PC-3 (cell line): ENCODE measurements around the gene CLEC1B. TPM values are rescaled to one million over a fixed set of nuclear protein-coding genes. Genes with fewer than 3 reads are reported as not detected.

Experiments used
- ATAC-seq: fragments of 200-7000 bp; cut with Tn5 transposase; 2 replicates; pipeline ENCODE4 v1.9.1; 2020; ENCODE audit warnings: mild to moderate bottlenecking, moderate library complexity
- BruUV-seq: library from RNA; stranded (reverse); fragments of 400-500 nt; replicated peaks from 2 replicates; lab custom pipeline; 2021; lab: Mats Ljungman, UMichigan
- CTCF ChIA-PET: fragments of 300-600 bp; sonication (Branson Sonifier 250); formaldehyde crosslinking; loops from one replicate; lab custom pipeline; 2022; ENCODE audit warnings: antibody characterized with exemption; lab: Charles Lee
- POLR2A ChIA-PET: fragments of 300-600 bp; sonication (Branson Sonifier 250); formaldehyde crosslinking; loops from one replicate; lab custom pipeline; 2022; ENCODE audit warnings: antibody characterized with exemption; ENCODE audit not compliant: unreplicated experiment; lab: Charles Lee
- DNase-seq: peaks from one replicate; pipeline ENCODE4 v3.0.0-alpha.2; 2015
- H2AFZ ChIP-seq: fragments of 300-600 bp; sonication (generic); 2 replicates; pipeline ENCODE4 v1.6.0; 2016; ENCODE audit warnings: antibody characterized with exemption, low read length
- H3F3A ChIP-seq: fragments of 300-600 bp; sonication (generic); one replicate; pipeline ENCODE4 v1.6.0; 2017; ENCODE audit warnings: antibody characterized with exemption, low read length, control low read depth, mild to moderate bottlenecking; ENCODE audit not compliant: unreplicated experiment
- H3K27ac ChIP-seq: fragments of 300-600 bp; sonication (generic); 2 replicates; pipeline ENCODE4 v1.5.1; 2016; ENCODE audit warnings: mild to moderate bottlenecking, low read length
- H3K27me3 ChIP-seq: fragments of 300-600 bp; sonication (generic); 2 replicates; pipeline ENCODE4 v1.6.1; 2016; ENCODE audit warnings: low read length, mixed read lengths
- H3K36me3 ChIP-seq: fragments of 300-600 bp; sonication (generic); 2 replicates; pipeline ENCODE4 v1.6.1; 2016; ENCODE audit warnings: low read depth, mixed run types, low read length, mixed read lengths
- H3K4me1 ChIP-seq: fragments of 300-600 bp; sonication (generic); 2 replicates; pipeline ENCODE4 v1.5.1; 2016; ENCODE audit warnings: low read length; ENCODE audit not compliant: insufficient read depth
- H3K4me2 ChIP-seq: fragments of 300-600 bp; sonication (generic); 2 replicates; pipeline ENCODE4 v1.6.0; 2016; ENCODE audit warnings: low read length
- H3K4me3 ChIP-seq: fragments of 300-600 bp; sonication (generic); 2 replicates; pipeline ENCODE4 v1.5.1; 2016; ENCODE audit warnings: mild to moderate bottlenecking, low read length, mixed read lengths
- H3K79me2 ChIP-seq: fragments of 300-600 bp; sonication (generic); 2 replicates; pipeline ENCODE4 v1.6.1; 2017; ENCODE audit warnings: low read length, mixed read lengths
- H3K9ac ChIP-seq: fragments of 300-600 bp; sonication (generic); 2 replicates; pipeline ENCODE4 v1.6.0; 2016; ENCODE audit warnings: mild to moderate bottlenecking, low read length
- H3K9me2 ChIP-seq: fragments of 300-600 bp; sonication (generic); replicated peaks from 2 replicates; pipeline ENCODE4 v1.6.1; 2016; ENCODE audit warnings: mixed run types, low read length, mixed read lengths
- H3K9me3 ChIP-seq: fragments of 300-600 bp; sonication (generic); 2 replicates; pipeline ENCODE4 v1.6.1; 2016; ENCODE audit warnings: low read length, mixed read lengths
- H4K20me1 ChIP-seq: fragments of 300-600 bp; sonication (generic); 2 replicates; pipeline ENCODE4 v1.6.1; 2016; ENCODE audit warnings: low read length, mixed read lengths
- CTCF ChIP-seq: fragments of 300-600 bp; sonication (generic); conservative IDR thresholded peaks from 2 replicates; pipeline ENCODE4 v1.5.1; 2017; ENCODE audit warnings: antibody characterized with exemption, low read depth, mild to moderate bottlenecking, low read length
- EZH2 ChIP-seq: fragments of 300-600 bp; sonication (generic); IDR thresholded peaks from one replicate; pipeline ENCODE4 v1.6.1; 2017; ENCODE audit warnings: antibody characterized with exemption, mild to moderate bottlenecking, low read length; ENCODE audit not compliant: unreplicated experiment
- EZH2phosphoT487 ChIP-seq: fragments of 300-600 bp; sonication (generic); IDR thresholded peaks from 2 replicates; pipeline ENCODE4 v1.6.1; 2018; ENCODE audit warnings: mild to moderate bottlenecking, antibody characterized with exemption, low read length, borderline replicate concordance
- intact Hi-C: fragments of 100-400 bp; cut with micrococcal nuclease; formaldehyde crosslinking; loops from 2 replicates; pipeline ENCODE4 v1.9.0; 2023
- total RNA-seq: library from RNA; depleted of rRNA; stranded (reverse); fragments of >200 nt; gene quantifications from 2 replicates; pipeline ENCODE4 v1.2.3, GENCODE V29; 2014

CLEC1B gene
- total RNA-seq, 1 experiment from 2014 or later, result not detected

GRCh38 chr12:9948606-9949296, 50.2 kb downstream of the CLEC1B start:
- Histone ChIP-seq H3K4me2 (no peak overlapping the region), H3K9me2 (no peaks in the 10 kb centered on the region), H3K79me2 (no peaks in the 10 kb centered on the region), H3K9ac (no peak overlapping the region), H3K4me1 (no peaks in the 10 kb centered on the region), H3K27ac (no peak overlapping the region), H3F3A (no peaks in the 10 kb centered on the region), H3K4me3 (no peak overlapping the region), H3K36me3 (no peaks in the 10 kb centered on the region), H4K20me1 (no peaks in the 10 kb centered on the region), H3K27me3 (peaks cover 6% of the 10 kb centered on the region; the same call in 1 of the 2 replicates), H2AFZ (no peak overlapping the region), H3K9me3 (no peaks in the 10 kb centered on the region)
- no peak for DNase-seq
- no peak for TF ChIP-seq EZH2phosphoT487
- no peak for TF ChIP-seq EZH2
- TF ChIP-seq CTCF, result no peak
- ChIA-PET CTCF (no interaction called here), POLR2A (no interaction called here)
- BruUV-seq, result no TSS peak
- intact Hi-C loops, result loop anchor here (10.0 kb wide), 1 partner anchor 56 kb away; no protein-coding TSS in a partner anchor
- no peak for ATAC-seq

GRCh38 chr12:9947674-9948073, 51.2 kb downstream of the CLEC1B start:
- H3K27me3 ChIP-seq, result peaks cover 15% of the 10 kb centered on the region; the same call in 1 of the 2 replicates
- DNase-seq (no peak), ATAC-seq (no peak)
- no peaks in the 10 kb centered on the region for H3K36me3 ChIP-seq
- no peaks in the 10 kb centered on the region for H3K79me2 ChIP-seq
- H3K27ac ChIP-seq, result no peak overlapping the region
- CTCF ChIA-PET, result no interaction called here
- no peaks in the 10 kb centered on the region for H3K4me1 ChIP-seq
- POLR2A ChIA-PET, result no interaction called here
- H4K20me1 ChIP-seq, result no peaks in the 10 kb centered on the region
- TF ChIP-seq EZH2phosphoT487 (no peak), CTCF (no peak), EZH2 (no peak)
- H3K9me2 ChIP-seq, result no peaks in the 10 kb centered on the region
- H3K9me3 ChIP-seq, result no peaks in the 10 kb centered on the region
- no TSS peak for BruUV-seq
- no peak overlapping the region for H3K9ac ChIP-seq
- no peaks in the 10 kb centered on the region for H3F3A ChIP-seq
- intact Hi-C loops, result loop anchor here (10.0 kb wide), 1 partner anchor 57 kb away; no protein-coding TSS in a partner anchor
- H2AFZ ChIP-seq, result no peak overlapping the region
- H3K4me3 ChIP-seq, result no peak overlapping the region
- H3K4me2 ChIP-seq, result no peak overlapping the region

- H3K4me1 ChIP-seq, result no peaks in the 10 kb centered on the region
- TF ChIP-seq CTCF (no peak), EZH2 (no peak), EZH2phosphoT487 (no peak)
- no TSS peak for BruUV-seq
- H3F3A ChIP-seq, result no peaks in the 10 kb centered on the region
- no peaks in the 10 kb centered on the region for H3K9me3 ChIP-seq
- ATAC-seq, result no peak
- no peaks in the 10 kb centered on the region for H3K79me2 ChIP-seq
- H3K4me2 ChIP-seq, result no peak overlapping the region
- no peak overlapping the region for H2AFZ ChIP-seq
- no peak overlapping the region for H3K9ac ChIP-seq
- no peak overlapping the region for H3K27ac ChIP-seq
- H3K27me3 ChIP-seq, result peaks cover 25% of the 10 kb centered on the region
- intact Hi-C loops, result loop anchor here (5.0 to 10.0 kb wide), 2 partner anchors 60 to 198 kb away; no protein-coding TSS in a partner anchor
- no peaks in the 10 kb centered on the region for H3K36me3 ChIP-seq
- H4K20me1 ChIP-seq, result no peaks in the 10 kb centered on the region
- H3K9me2 ChIP-seq, result no peaks in the 10 kb centered on the region
- ChIA-PET CTCF (no interaction called here), POLR2A (no interaction called here)
- no peak for DNase-seq
- no peak overlapping the region for H3K4me3 ChIP-seq
Observed at GRCh38 chr12:9944391-9944790, 54.5 kb downstream of the CLEC1B start.
